Hepatocyte (in vitro differentiated cells): ENCODE results near the gene DYSF. TPM values are rescaled to one million over a fixed set of nuclear protein-coding genes. Genes with fewer than 3 reads are reported as not detected.

ENCODE experiments used
- DNase-seq: peaks from one replicate; pipeline ENCODE4 v3.0.0-alpha.2; 2016; ENCODE audit warnings: low spot score
- H2AFZ ChIP-seq: fragments of 200-600 bp; sonication (generic); 2 replicates; pipeline ENCODE4 v1.6.0; 2016; ENCODE audit warnings: antibody characterized with exemption, mild to moderate bottlenecking
- H3K27ac ChIP-seq: fragments of 200-600 bp; sonication (generic); 2 replicates; pipeline ENCODE4 v1.5.1; 2016; ENCODE audit warnings: mild to moderate bottlenecking
- H3K27me3 ChIP-seq: fragments of 200-600 bp; sonication (generic); 2 replicates; pipeline ENCODE4 v1.6.1; 2016
- H3K36me3 ChIP-seq: fragments of 200-600 bp; sonication (generic); replicated peaks from 2 replicates; pipeline ENCODE4 v1.5.1; 2016; ENCODE audit warnings: low read depth; ENCODE audit not compliant: insufficient read depth
- H3K4me1 ChIP-seq: fragments of 200-600 bp; sonication (generic); 2 replicates; pipeline ENCODE4 v1.5.1; 2016; ENCODE audit warnings: mild to moderate bottlenecking, moderate library complexity; ENCODE audit not compliant: insufficient read depth
- H3K4me2 ChIP-seq: fragments of 200-600 bp; sonication (generic); 2 replicates; pipeline ENCODE4 v1.6.0; 2016
- H3K4me3 ChIP-seq: fragments of 200-600 bp; sonication (generic); 2 replicates; pipeline ENCODE4 v1.5.1; 2016; ENCODE audit warnings: mild to moderate bottlenecking
- H3K79me2 ChIP-seq: fragments of 200-600 bp; sonication (generic); 2 replicates; pipeline ENCODE4 v1.6.0; 2017; ENCODE audit warnings: mild to moderate bottlenecking
- H3K9me2 ChIP-seq: fragments of 200-600 bp; sonication (generic); replicated peaks from 2 replicates; pipeline ENCODE4 v1.6.0; 2017; ENCODE audit warnings: mild to moderate bottlenecking; ENCODE audit not compliant: insufficient read depth
- H3K9me3 ChIP-seq: fragments of 200-600 bp; sonication (generic); 2 replicates; pipeline ENCODE4 v1.5.1; 2016; ENCODE audit warnings: low read depth, mild to moderate bottlenecking
- H4K20me1 ChIP-seq: fragments of 200-600 bp; sonication (generic); 2 replicates; pipeline ENCODE4 v1.6.0; 2016; ENCODE audit warnings: mild to moderate bottlenecking; ENCODE audit not compliant: insufficient read depth, poor library complexity, severe bottlenecking
- EZH2 ChIP-seq: fragments of 200-600 bp; sonication (generic); IDR thresholded peaks from 2 replicates; pipeline ENCODE4 v1.6.1; 2016; ENCODE audit warnings: antibody characterized with exemption, mild to moderate bottlenecking, borderline replicate concordance
- EZH2phosphoT487 ChIP-seq: fragments of 200-600 bp; sonication (generic); IDR thresholded peaks from one replicate; pipeline ENCODE4 v1.6.1; 2018; ENCODE audit warnings: antibody characterized with exemption, mild to moderate bottlenecking, low read depth, moderate library complexity; ENCODE audit not compliant: unreplicated experiment, severe bottlenecking
- WGBS: methylation state at CpG from one replicate; pipeline ENCODE4 v1.1.6; 2016; ENCODE audit warnings: low lambda C conversion rate; ENCODE audit errors: missing lambda C conversion rate; 5-methylcytosine and 5-hydroxymethylcytosine counted together
- polyA plus RNA-seq: library from polyadenylated mRNA; unstranded; fragments of >200 nt; fragmentation: Nextera tagmentation; extraction: Ambion mirVana; gene quantifications from 2 replicates; pipeline ENCODE4 v1.2.1, GENCODE V29; 2016
- total RNA-seq: library from RNA; depleted of rRNA; stranded (reverse); fragments of >200 nt; gene quantifications from 2 replicates; pipeline ENCODE4 v1.2.3, GENCODE V29; 2014
- TF ChIP-seq, protein P1 (sequence below): fragments of 200-600 bp; sonication (generic); IDR thresholded peaks from 2 replicates; pipeline ENCODE4 v1.5.1; 2016; ENCODE audit warnings: antibody characterized with exemption, mild to moderate bottlenecking; ENCODE audit not compliant: poor library complexity

DYSF gene
- total and polyA plus RNA-seq, 2 experiments from 2014 or later = 0.25 to 0.90 TPM

DNA sequence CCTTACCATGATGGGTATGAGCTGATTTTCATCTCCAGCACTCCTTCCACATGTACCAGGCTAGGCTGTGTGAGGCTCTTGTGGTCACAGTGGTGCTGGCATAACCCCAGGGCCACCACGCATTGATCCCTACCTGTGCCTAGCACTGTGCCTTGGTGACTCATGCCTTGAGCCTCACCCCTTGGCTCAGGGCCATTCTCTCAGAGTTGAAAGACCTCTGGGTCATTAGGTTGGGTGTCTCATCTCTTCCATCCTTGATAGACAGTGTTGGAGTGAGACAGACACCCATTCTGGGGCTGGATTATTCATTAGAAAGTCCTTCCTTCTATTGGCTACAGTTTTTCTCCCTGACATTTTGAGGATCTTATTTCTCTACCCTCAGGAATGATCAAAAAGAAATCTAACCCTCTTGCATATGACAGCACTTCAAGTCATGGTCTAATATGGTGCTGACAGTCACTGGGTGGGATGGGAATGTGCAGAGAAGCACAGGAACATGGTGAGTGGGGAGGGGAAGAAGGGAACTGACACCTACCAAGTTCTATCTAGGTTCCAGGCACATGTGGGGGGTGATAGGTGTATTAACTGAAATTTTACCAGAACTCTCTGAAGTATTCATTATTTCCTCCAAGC lies 41.3 kb downstream of the DYSF start:
- no peak for DNase-seq
- H3K27me3 ChIP-seq = no peaks in the 10 kb centered on the region
- no peak overlapping the region for H3K27ac ChIP-seq
- no peak overlapping the region for H3K4me2 ChIP-seq
- TF ChIP-seq, protein P1, sequence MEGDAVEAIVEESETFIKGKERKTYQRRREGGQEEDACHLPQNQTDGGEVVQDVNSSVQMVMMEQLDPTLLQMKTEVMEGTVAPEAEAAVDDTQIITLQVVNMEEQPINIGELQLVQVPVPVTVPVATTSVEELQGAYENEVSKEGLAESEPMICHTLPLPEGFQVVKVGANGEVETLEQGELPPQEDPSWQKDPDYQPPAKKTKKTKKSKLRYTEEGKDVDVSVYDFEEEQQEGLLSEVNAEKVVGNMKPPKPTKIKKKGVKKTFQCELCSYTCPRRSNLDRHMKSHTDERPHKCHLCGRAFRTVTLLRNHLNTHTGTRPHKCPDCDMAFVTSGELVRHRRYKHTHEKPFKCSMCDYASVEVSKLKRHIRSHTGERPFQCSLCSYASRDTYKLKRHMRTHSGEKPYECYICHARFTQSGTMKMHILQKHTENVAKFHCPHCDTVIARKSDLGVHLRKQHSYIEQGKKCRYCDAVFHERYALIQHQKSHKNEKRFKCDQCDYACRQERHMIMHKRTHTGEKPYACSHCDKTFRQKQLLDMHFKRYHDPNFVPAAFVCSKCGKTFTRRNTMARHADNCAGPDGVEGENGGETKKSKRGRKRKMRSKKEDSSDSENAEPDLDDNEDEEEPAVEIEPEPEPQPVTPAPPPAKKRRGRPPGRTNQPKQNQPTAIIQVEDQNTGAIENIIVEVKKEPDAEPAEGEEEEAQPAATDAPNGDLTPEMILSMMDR = no peak
- TF ChIP-seq EZH2phosphoT487 (no peak), EZH2 (no peak)
- H4K20me1 ChIP-seq = no peaks in the 10 kb centered on the region
- WGBS = 92% methylated on average over 1 of the region's 1 CpG
- no peaks in the 10 kb centered on the region for H3K79me2 ChIP-seq
- no peak overlapping the region for H2AFZ ChIP-seq
- no peaks in the 10 kb centered on the region for H3K9me2 ChIP-seq
- H3K4me3 ChIP-seq = no peak overlapping the region
- no peaks in the 10 kb centered on the region for H3K9me3 ChIP-seq
- H3K4me1 ChIP-seq = no peaks in the 10 kb centered on the region
- H3K36me3 ChIP-seq = no peaks in the 10 kb centered on the region

DNA sequence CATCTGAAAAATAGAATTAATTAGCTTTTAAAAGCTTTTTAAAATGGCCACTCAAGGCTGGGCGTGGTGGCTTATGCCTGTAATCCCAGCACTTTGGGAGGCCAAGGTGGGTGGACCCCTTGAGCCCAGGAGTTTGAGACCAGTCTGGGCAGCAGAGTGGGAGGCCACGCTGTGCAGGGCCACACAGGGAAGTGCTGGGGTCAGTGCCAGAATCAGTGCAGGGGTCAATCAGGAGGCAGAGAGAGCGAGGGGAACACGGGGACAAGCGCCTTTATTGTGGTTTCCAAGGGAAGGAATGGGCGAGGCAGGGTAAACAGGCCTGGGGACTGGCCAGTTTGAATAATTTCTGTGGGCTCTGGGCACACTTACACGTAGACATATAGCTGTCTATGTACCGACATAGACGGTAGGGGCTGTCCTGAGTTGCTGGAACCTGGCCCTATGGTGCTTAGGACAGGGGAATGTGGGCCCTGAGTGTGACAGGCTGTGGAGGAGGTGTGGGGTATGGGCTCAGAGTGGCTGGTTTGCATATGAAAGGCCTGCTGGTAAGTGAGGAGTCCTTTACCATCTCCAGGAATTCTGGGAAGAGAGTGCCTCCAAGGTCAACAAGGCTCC lies 42.9 kb downstream of the DYSF start:
- Histone ChIP-seq H3K27ac (no peak overlapping the region), H3K36me3 (no peaks in the 10 kb centered on the region), H3K9me3 (no peaks in the 10 kb centered on the region), H3K79me2 (no peaks in the 10 kb centered on the region), H3K4me1 (no peaks in the 10 kb centered on the region), H3K4me2 (no peak overlapping the region), H2AFZ (no peak overlapping the region), H3K9me2 (no peaks in the 10 kb centered on the region), H3K27me3 (no peaks in the 10 kb centered on the region), H3K4me3 (no peak overlapping the region), H4K20me1 (no peaks in the 10 kb centered on the region)
- TF ChIP-seq, protein P1 = no peak
- TF ChIP-seq EZH2phosphoT487 = no peak
- TF ChIP-seq EZH2 = no peak
- DNase-seq = no peak
- 87% methylated on average over 9 of the region's 9 CpGs for WGBS

DNA sequence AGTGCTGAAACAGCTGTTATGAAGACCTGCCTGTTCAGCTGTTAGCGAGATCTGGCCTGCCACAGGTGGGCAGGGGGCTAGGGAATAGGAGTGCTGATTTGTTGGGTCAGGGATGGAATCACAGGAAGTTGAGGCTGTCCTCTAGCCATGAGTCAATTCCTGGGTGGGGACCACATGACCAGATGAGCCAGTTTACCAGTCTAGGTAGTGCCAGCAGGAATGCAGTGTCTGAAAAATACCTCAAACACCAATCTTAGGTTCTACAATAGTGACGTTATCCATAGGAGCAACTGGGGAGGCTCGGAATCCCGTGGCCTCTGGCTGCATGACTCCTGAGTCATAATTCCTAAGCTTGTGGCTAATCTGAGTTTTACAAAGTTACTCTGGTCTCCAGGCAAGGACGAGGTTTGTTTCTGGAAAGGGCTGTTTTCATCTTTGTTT lies 44.9 kb downstream of the DYSF start:
- Histone ChIP-seq H3K4me2 (no peak overlapping the region), H3K27ac (no peak overlapping the region)
- peak; percentile 48 for DNase-seq

More for the DNA sequence above, 44.9 kb downstream of the DYSF start:
- H3K79me2 ChIP-seq = no peaks in the 10 kb centered on the region
- TF ChIP-seq, protein P1 = no peak
- TF ChIP-seq EZH2 (no peak), EZH2phosphoT487 (no peak)
- H2AFZ ChIP-seq = no peak overlapping the region
- no peak overlapping the region for H3K4me3 ChIP-seq
- H3K4me1 ChIP-seq = no peaks in the 10 kb centered on the region
- H3K9me3 ChIP-seq = no peaks in the 10 kb centered on the region
- H3K36me3 ChIP-seq = no peaks in the 10 kb centered on the region
- H4K20me1 ChIP-seq = no peaks in the 10 kb centered on the region
- no peaks in the 10 kb centered on the region for H3K27me3 ChIP-seq
- WGBS = 67% methylated on average over 5 of the region's 5 CpGs
- no peaks in the 10 kb centered on the region for H3K9me2 ChIP-seq
